Activated CD4-positive, alpha-beta T cell treated with anti-CD3 and anti-CD28 coated beads, Interleukin-2, amount 50 U/mL, for 1 hour (primary cell): Measurements from ENCODE around the gene C16orf82.
"Not testable (repeated sequence)": the region's sequence is repeated elsewhere in the genome, so short reads cannot be mapped to it uniquely, and the experiment has no call there.

Experiments
- DNase-seq: peaks from one replicate; pipeline ENCODE4 v3.0.0-alpha.2; 2020

Gene C16orf82

DNA sequence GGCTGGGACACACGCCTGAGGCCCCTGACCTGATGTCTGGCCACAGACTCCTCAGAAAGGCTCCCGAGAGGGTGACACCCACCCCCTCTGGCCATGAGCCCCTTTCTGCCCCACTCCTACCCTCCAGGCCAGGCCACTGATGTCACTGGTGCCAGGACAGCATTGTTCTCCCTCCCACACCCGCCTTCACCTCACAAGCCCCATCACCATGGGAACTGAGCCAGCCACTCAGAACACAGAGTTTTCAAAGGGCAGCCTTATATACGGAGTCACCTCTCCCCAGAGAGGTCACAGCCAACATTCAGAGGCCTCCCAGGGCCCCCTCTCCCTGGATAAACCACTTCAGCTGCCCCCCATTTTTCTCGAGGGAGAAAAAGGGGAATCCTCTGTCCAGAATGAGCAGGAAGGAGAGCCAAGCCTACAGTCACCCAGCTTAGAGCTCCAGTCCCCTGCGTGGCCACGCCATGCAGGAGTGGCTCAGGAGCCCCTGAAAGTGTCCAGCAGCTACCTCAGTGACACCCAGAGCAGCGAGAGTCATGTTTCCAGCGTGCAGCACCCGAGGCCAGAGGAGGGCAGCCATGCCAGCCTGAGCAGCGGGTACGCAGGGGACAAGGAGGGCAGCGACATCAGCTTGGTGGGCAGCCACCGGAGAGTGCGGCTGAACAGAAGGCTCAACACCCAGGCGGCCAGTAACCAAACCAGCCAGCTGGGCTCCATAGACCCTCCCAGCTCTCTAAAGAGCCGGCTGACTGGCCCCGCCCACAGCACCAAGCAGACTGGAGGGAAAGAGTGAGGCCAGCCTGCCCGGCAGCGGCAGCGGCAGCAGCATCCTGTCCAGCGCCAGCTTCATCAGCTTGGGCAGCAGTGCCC, at the start of gene C16orf82:
C16orf82 (plus strand) TSS at position 260 of the 870 bp plus-strand sequence.
- DNase-seq: no peak

DNA sequence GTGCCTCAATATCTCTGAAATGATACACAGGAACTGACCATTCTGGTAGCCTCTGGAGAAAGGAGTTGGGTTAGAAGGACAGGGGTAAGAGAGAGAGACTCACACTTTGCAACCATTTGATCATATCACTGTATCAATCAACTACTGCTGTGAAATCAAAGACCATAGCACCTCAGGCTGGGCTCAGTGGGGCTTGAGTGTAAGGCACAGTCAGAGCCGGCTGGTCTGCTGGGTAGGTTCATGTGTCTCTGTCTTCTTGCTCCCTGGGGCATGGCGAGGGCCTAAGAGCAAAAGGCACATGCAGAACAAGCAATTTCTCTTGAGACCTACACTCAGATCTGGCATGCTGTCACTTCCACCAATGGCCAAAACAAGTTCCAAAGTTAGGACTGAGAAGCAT, 46.7 kb upstream of the C16orf82 start:
- no peak for DNase-seq

DNA sequence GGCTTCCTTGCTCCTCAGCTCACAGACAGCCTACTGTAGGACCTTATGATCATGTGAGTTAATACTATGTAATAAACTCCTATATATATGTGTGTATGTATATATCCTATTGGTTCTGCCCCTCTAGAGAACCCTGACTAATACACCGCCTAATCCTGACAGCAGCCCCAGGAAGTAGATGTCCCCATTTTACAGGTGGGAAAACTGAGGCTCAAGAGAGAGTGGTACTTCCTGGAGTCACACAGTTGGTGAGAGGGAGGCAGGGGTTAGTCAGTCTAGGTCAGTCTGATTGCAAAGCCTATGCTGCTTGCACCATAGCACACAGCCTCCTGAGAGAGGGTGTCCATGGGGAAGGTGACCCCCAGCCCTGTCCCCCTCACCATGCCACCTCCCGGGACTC, 42.7 kb upstream of the C16orf82 start:
- DNase-seq: no peak

DNA sequence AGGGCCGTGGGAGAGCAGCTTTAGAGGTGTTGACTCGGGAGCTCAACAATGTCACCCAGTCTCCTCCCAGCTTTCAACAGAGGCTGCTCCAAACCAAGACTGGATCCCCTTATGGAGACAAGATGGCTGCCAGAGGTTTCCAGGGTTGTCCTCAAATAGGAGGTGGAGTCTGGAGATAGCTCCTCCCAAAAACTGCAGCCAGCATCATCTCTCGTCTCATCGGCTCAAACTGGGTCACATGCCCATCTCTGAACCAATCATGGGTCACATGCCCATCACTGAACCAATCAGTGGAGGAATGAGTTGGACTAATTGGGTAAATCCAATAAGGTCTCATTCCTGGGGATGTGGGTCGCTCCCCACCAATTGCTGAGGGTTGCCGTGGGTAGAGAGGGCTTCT, 41.1 kb upstream of the C16orf82 start:
- DNase-seq: no peak

DNA sequence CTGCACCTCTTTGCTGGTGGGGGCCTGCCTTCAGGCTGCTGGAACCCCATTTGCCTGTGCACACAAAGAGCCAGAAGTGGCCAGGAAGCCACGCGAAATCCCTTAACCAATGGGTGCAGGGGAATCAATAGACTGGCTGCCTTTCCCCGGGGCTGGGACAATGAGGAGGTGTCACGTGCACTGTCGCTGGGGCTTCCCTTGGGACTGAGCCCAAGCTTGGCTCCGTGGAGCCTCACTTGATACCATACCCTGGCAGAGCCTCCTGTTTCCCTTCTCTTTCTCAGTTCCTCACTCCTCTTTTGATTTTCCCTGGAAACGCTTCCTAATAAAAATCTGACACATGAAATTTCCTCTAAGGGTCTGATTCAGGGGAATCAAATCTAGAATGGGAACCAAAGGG, 38.8 kb upstream of the C16orf82 start:
- no peak for DNase-seq

DNA sequence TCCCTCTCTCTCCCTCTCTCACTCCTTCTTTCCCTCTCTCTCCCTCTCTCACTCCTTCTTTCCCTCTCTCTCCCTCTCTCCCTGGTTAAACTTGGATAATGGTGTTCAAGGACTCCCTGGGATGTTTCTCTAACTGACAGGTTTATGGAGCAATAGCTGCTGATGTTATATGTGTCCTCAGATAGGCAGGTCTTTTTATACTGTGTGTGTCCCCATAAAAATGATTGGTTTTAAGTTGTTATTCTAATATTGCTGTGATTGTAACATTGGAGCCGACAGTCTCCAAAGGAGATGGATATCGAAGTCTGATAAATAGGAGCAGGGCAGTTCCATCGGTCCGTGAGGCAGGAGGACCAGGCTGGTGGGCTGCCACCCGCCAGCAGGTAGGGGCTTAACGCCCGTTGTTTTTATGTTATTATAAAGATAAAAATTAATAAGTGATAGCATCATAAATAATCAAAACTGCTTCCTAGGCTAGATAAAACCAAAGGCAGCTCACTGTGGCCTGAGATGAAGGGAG, 38.1 kb upstream of the C16orf82 start:
- DNase-seq: no peak

DNA sequence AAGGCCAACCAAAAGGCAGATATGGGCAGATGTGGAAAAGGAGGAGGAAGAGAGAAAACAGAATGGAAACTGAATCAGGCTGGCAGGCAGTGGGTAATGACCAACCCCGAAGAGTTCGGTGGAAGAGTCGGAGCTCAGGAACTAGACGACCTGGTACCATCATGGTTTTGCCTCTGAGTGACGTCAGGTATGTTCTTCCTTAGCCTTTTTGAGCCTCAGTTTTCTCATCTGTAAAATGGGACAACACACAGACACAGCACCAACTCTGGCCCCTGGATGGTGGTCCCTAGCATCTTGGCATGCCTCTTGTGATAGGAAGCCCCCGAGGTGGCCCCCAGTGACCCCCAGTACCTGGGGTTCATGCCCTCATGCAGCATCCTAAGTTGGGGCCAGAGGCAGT, 37.2 kb upstream of the C16orf82 start:
- DNase-seq: no peak

DNA sequence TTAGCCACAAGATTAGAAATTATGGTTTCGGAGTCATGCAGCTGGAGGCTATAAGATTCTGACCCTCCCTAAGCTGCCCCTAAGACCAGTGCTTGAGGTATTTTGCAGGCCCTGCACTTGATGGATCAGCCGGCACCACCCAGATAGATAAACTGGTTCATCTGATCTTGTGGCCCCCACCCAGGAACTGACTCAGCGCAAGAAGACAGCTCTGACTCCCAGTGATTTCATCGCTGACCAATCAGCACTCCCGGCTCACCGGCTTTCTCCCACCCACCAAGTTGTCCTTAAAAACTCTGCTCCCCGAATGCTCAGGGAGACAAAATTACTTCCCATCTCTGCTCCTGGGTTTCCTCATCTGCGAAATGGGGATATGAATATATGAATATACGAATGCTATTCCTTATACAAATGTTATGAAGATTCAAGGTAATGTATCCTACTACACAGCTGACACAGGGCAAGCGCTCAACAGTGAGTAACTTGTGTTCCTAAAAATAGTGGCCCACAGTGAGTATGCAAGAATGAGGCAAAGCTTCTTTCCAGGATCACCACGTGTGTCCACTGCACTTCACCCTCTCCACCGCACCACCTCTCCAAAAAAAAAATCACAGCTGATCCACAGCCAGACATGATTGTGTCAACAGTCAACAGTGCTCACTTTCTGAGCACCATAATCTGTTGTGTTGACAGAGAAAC, 33.3 kb upstream of the C16orf82 start:
- DNase-seq: no peak

DNA sequence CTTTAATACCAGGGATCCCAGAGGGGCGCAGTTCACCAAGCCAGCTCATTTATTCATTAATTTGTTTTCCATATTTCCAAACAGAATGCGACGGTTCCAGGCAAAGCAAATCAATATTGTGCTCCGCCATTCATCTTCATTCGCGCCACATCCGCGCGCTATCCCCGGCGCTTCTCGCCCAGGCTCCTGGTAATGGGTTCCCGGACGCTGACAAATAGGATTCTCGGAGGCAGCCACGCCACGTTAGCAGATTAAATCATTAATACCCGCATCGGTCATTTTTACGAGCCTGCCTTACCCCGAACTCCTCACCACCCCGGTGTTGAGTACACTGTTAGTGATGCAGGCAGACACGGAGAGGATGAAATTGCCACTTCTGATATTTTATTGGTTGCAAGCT, 26.0 kb upstream of the C16orf82 start:
- no peak for DNase-seq

DNA sequence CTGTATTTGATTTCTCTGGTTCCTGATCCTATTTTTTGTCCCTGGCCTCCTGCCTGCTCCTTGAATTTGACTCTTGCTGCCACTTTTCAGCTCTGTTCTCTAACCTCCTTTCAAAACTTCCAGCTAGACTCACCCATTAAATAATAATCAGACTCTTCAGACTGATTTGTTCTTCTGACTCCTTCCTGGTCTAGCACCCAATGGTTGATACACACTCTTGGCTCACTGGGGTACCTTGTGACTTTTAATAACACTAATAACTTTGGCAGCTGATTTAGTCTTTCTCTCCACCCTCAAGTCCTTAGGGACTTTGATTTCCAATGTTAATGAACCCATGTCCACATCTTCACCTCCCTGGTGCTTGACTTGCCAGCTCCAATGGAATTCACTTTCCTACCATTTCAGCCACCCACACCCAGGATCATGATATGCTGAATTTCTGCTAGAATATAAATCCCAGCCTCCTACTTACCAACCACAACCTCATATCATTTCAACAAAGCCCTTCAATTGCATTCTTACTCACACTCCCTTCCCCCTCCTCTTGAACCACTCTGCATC, 19.7 kb upstream of the C16orf82 start:
- no peak for DNase-seq

DNA sequence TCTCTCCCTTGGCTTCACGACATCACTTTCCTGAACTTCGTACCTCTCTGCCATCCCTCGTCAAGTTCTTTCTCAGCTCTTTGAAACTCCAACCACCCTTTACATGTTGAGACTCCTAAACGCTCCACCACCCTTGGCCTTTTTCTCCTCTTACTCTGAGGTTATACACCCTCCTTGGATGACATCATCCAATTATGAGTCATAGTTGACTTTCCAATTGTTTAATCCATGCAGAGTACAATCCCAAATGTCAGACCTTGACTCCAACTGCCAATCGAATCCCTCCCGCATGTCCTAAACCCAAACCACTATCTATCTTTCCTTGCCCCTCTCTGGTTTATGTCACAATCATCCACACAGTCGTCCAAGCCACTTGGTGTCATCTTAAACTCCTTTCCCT, 18.4 kb upstream of the C16orf82 start:
- DNase-seq: no peak

DNA sequence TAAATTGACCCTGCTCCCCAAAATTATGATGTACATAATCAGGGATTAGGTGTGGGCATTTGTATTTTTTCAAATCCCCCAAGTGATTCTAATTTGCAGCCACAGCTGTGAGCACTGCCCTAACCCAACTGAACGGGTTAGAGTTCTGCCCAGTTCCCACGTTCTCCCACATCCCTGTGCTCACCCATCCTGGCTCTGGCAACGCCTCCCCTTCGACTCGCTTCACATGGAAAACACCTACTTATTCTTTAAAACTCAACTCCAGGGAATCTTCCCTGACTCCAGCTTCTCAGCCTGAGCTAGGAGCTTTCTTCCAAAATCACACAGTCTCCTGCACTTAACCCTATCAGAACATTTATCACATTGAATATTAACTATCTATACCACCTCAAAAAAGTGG, 17.6 kb upstream of the C16orf82 start:
- no peak for DNase-seq

DNA sequence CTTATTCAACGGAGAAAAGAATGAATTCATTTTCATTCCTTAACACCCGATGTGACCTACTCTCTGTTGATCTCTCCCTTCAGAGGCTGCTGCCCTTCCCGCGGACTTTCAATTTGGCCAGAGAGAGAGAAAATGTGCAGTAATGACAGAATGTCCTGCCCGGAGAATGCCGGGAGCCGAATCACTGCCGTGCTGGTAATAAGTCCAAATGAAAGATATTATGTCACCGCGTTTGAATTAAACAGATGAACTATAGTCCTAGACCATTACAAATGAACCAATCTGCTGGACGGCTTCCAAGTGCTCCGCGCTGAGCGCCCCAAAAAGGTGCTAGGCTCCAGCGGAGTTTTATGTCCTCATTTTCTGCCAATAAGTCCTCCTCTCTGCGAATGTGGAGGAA, 14.7 kb upstream of the C16orf82 start:
- no peak for DNase-seq

DNA sequence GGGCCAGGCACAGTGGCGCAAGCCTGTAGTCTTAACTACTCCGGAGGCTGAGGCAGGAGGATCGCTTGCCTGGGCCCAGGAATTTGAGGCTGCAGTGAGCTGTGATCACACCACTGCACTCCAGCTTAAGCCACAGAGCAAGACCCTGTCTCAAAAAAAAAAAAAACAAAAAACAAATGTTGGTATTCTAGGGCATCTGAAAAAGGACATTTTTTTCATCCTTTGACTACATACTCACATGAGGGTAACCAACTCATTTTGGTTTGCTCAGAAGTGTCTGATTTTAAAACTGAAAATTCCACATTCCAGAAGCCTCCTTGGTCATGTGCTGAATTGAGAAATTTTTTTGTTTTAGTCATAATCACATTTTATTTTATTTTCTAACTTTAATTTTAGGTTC, 12.7 kb upstream of the C16orf82 start:
- no peak for DNase-seq

DNA sequence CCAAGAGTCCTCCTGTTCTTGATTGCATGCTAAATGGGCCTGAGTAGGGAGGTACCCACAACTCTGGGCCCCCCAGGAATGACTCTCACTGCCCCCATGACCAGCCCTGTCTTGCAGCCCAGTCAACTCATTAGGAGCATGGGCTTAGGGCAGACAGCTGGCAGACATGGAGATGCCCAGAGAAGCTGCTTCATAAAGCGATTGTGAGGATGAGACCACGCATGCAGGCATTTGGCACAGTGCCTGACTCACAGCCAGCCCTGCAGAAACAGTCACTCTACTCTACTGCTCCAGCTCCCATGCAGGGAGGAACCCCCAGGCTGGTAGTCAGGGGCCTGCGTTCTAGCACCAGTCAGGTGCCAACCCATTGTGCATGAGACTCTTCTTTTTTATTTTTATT, 8.4 kb upstream of the C16orf82 start:
- DNase-seq: no peak

DNA sequence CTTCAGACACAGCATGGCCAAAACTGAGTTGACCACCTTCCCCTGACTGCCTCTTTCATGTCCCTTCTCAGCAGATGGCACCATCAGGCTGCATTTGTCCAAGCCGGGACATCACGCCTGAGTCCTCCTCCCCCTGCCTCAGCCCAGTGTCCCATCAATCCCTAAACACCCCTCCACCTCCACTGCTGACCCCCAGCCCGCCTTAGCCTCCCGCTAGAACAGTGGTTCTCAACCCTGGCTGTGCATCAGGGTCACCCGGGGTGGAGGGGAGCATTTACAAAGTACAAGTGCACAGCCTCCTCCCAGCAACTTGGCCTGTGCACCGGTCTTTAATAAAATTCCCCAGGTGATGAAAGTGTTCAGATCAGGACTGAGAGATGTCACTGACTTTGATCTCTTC, 4.0 kb downstream of the C16orf82 start:
- no peak for DNase-seq

DNA sequence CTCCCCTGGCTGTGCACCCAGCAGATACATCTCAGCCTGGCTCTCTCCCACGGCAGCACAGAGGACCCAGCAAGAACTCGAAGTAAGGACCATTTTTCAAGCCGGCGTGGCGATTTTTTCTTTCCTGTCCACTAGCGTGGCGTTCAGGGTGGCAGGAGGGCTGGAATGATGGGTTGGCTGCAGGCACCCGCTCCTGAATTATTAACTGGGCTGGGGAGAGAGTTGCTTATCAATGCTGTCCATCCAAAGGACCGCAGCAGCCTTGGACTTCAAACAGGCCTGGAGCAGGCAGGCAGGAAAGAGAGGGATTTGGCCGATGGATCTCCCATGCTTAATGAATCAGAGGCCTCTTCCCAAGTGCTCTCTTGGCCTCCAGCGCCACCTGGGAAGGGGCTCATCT, 7.0 kb downstream of the C16orf82 start:
- no peak for DNase-seq

DNA sequence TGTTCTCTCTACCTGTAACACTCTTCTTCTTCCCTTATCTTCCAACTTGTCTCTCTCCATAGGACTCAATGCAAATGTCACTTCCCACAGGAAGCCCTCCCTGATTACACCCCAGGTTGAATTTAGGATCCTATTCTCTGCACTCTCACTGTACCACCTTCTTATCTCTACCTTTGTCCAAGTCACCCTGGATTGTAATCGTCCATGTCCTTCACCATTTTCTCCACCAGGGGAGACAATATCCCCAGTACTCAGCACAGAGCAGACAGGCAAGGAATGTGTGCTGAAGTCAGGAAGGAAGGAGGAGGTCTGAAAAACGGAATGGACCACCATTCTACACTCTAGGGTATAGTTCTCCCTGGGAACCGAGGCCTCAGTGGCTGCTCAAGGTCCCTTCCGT, 14.2 kb downstream of the C16orf82 start:
- DNase-seq: no peak

DNA sequence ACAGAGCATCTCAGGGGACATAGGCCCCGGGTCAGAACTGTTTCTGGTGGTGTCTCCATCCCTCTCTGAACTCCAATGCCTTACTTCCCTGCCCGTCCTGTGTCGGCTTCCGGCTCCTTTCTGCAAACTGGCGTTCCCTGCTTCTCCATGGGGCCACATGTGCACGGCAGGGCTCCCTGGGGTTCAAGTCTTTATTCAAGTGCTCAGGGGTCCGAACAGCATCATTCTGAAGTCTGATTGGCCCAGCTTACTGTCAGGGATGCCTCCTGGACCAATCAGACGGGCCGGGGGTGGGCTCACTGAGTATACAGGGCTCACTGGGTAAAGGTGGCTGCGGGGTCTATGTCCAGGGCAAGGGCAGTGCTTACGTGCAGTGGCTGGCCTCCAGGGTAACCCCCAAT, 17.1 kb downstream of the C16orf82 start:
- no peak for DNase-seq

DNA sequence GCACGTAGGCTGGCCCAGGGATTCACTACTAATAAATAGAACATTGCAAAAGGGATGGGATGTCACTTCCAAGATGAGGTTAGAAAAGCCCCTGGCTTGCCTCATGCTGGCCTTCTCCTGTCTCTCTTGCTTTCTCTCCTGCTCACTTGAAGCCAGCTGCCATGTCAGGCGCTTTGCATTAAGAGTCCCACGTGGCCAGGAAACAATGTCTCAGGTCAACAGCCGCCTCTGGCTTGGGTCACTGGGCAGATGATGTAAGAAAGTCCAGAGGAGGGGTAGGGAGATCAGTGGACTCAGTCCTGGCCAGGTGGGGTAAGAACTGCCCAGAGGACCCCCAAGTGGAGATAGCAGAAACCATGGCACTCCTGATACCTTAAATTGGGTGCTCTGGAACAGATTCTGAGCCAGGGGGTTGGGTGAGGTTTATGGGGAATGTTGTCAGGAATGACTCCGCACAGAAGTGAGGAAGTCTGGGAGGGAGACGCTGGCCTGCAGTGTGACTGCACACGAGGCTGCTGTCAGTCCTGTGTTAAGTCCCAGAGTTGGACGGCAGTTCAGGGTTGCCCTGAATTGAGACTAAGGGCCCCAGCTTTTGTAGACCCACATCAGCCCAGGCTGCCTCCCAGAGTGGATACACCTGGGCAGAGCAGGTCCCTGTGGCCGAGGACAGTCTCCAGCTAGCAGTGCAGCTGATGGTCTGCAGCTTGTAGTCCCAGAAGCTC, 17.7 kb downstream of the C16orf82 start:
- DNase-seq: no peak

DNA sequence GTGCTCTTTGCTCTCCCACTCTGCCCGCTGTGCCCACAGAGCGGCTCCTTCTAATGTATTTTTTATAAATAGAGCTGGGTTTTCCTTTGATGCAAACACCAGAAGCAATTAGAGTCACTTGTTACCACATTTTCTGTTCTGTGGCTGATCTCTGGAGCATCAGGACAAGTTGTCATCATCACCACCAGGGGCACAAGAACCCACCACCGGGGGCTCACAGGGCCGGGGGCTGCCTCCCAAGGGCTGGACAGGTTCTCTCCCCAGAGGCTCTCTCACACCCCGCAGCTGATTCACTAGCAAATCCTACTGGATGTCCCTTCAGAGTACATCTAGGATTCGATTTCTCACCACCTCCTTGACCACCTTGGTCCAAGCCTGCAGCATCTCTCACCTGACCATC, 18.5 kb downstream of the C16orf82 start:
- no peak for DNase-seq

DNA sequence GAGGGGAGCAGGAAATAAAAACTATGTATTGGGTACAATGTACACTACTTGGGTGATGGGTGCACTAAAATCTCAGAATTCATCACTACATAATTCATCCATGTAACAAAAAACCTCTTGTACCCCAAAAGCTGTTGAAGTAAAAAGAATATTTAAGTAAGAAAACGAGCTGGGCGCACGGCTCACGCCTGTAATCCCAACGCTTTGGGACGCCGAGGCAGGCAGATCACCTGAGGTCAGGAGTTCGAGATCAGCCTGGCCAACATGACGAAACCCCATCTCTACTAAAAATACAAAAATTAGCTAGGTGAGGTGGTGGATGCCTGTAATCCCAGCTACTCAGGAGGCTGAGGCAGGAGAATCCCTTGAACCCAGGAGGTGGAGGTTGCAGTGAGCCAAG, 19.3 kb downstream of the C16orf82 start:
- DNase-seq: not testable (repeated sequence)

DNA sequence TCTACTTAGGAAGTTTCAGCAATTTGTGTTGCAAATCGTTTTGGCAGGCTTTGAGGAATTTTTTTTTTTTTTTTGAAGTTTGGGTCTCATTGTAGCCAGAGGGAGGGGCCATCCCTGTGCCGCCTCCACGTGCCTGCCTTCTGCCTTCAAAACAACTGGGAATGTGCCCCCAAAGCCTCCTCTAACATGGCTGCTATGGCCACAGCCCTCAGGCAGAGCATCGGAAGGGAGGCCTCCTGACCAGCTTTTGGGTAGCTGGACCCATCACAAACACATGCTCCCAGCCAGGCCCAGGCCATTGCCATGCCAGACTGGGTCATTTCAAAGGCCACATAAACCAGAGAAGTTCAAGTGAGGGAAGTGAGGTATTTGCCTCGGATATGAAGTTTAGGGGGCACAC, 21.5 kb downstream of the C16orf82 start:
- no peak for DNase-seq
